ENCODE measurements around the gene CTSK. TPM values are rescaled to one million over a fixed set of nuclear protein-coding genes. Genes with fewer than 3 reads are reported as not detected.

Gene CTSK
- total RNA-seq, 1 experiment from 2014 or later, result 4.2 TPM

- Mint-ChIP-seq H3K4me1 (no peaks in the 10 kb centered on the region), H3K27ac (no peak overlapping the region), H3K36me3 (ENCODE audit: insufficient read depth in 1 of 3, low read depth in 3 of 3) (peaks cover 19 to 52% (median 46%) of the 10 kb centered on the region in 3 experiments), H3K4me3 (no peak overlapping the region), H3K9me3 (no peaks in the 10 kb centered on the region), H3K27me3 (ENCODE audit: low read depth) (no peaks in the 10 kb centered on the region)
- Histone ChIP-seq H3K79me2 (ENCODE audit: insufficient read depth, low read length) (no peaks in the 10 kb centered on the region), H3K27ac (ENCODE audit: insufficient read length, low read depth, low read length) (no peak overlapping the region), H4K5ac (ENCODE audit: insufficient read length, low read depth, low read length) (no peak overlapping the region), H3T11ph (ENCODE audit: low read length) (no peak overlapping the region), H3K14ac (ENCODE audit: insufficient read depth, low read length) (no peak overlapping the region), H3K9ac (ENCODE audit: extremely low read depth, insufficient read length, low read length) (no peak overlapping the region), H3K79me1 (ENCODE audit: insufficient read depth, low read depth, low read length, poor library complexity, severe bottlenecking) (no peaks in the 10 kb centered on the region), H2AK5ac (ENCODE audit: insufficient read length, low read length) (no peak overlapping the region), H2BK15ac (ENCODE audit: low read depth, low read length) (no peak overlapping the region), H3K4me2 (ENCODE audit: insufficient read depth, insufficient read length, low read length) (no peak overlapping the region), H3K23me2 (ENCODE audit: insufficient read length, low read depth, low read length, poor library complexity, severe bottlenecking) (no peaks in the 10 kb centered on the region), H3K4ac (ENCODE audit: low read depth, low read length) (no peak overlapping the region), H3K27me3 (ENCODE audit: insufficient read depth, low read length) (no peaks in the 10 kb centered on the region), H4K91ac (ENCODE audit: insufficient read length, low read depth, low read length) (no peak overlapping the region), H4K8ac (replicated peaks; ENCODE audit: insufficient read length, low read depth, low read length) (no peak overlapping the region), H3K18ac (ENCODE audit: insufficient read length, low read depth, low read length) (no peak overlapping the region), H3K23ac (ENCODE audit: insufficient read length, low read depth, low read length) (no peak overlapping the region), H2BK120ac (ENCODE audit: low read depth, low read length, poor library complexity, severe bottlenecking) (no peak overlapping the region), H3K56ac (ENCODE audit: insufficient read length, low read depth, low read length) (no peak overlapping the region), H2BK20ac (ENCODE audit: low read depth, low read length, poor library complexity, severe bottlenecking) (no peak overlapping the region), H4K20me1 (ENCODE audit: control insufficient read depth, insufficient read depth, insufficient read length) (no peaks in the 10 kb centered on the region), H3K4me1 (ENCODE audit: insufficient read depth, low read length) (no peaks in the 10 kb centered on the region), H2BK12ac (ENCODE audit: insufficient read length, low read depth, low read length) (no peak overlapping the region), H2BK5ac (ENCODE audit: insufficient read length, low read length) (no peak overlapping the region), H3K9me3 (ENCODE audit: control insufficient read depth, low read depth, low read length) (no peaks in the 10 kb centered on the region), H2AFZ (ENCODE audit: low read length) (no peak overlapping the region)
- DNase-seq, result no peak
- TF ChIP-seq, protein P1, sequence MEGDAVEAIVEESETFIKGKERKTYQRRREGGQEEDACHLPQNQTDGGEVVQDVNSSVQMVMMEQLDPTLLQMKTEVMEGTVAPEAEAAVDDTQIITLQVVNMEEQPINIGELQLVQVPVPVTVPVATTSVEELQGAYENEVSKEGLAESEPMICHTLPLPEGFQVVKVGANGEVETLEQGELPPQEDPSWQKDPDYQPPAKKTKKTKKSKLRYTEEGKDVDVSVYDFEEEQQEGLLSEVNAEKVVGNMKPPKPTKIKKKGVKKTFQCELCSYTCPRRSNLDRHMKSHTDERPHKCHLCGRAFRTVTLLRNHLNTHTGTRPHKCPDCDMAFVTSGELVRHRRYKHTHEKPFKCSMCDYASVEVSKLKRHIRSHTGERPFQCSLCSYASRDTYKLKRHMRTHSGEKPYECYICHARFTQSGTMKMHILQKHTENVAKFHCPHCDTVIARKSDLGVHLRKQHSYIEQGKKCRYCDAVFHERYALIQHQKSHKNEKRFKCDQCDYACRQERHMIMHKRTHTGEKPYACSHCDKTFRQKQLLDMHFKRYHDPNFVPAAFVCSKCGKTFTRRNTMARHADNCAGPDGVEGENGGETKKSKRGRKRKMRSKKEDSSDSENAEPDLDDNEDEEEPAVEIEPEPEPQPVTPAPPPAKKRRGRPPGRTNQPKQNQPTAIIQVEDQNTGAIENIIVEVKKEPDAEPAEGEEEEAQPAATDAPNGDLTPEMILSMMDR (conservative IDR thresholded peaks at IDR 0.05), result no peak
- WGBS (ENCODE audit: extremely low coverage, insufficient read length, low lambda C conversion rate), result no CpG with 5 or more reads among the region's 1 CpG
Observed at GRCh38 chr1:150826299-150826698, 18.2 kb upstream of the CTSK start.
